ENCODE results near the gene KRTAP19-3. TPM values are rescaled to one million over a fixed set of nuclear protein-coding genes. Genes with fewer than 3 reads are reported as not detected.
"Not testable (repeated sequence)": the region's sequence is repeated elsewhere in the genome, so short reads cannot be mapped to it uniquely, and the experiment has no call there.

The KRTAP19-3 gene
- not detected for polyA plus RNA-seq (ENCODE audit: insufficient read length in 12 of 12)
- long read RNA-seq, donor 1, result 0 reads
- long read RNA-seq, donor 2, result 0 reads
- long read RNA-seq, donor 3, result 0 reads
- long read RNA-seq, donor 4, result 0 reads
- long read RNA-seq, donor 5, result 0 reads
- long read RNA-seq, donor 6, result 0 reads
- long read RNA-seq, donor 7, result 0 reads
- long read RNA-seq, donor 8, result 0 reads
- long read RNA-seq, donor 9, result 0 reads
- long read RNA-seq, donor 10, result 0 reads
- long read RNA-seq, donor 11, result 0 reads

- no peak for DNase-seq
These were observed at the start of gene KRTAP19-3 for GRCh38 chr21:30491963-30492428. Gene KRTAP19-3, minus strand, starts transcription at chr21:30492013. Its CDS starts 56 bp downstream, at chr21:30491957.

- DNase-seq, result no peak
These were observed 27.1 kb upstream of the KRTAP19-3 start for GRCh38 chr21:30518876-30519275.

DNA sequence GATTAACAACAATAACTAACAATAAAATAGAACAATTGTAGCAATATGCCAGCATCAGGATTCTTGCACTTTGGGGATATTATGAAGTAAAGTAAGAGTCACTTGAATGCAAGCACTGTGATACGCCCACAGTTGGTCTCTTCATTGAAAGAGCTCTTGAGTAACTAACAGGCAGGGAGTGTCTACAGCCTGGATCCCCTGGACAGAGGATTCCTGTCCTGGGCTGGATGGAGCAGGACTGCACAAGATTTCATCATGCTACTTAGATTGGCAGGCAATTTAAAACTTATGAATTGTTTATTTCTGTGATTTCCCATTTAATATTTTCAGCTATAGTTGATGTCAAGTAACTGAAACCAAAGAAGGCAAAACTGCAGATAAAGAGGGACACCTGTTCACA, 23.9 kb upstream of the KRTAP19-3 start:
- no peak for DNase-seq

- DNase-seq, result not testable (repeated sequence)
These were observed 13.9 kb upstream of the KRTAP19-3 start for GRCh38 chr21:30505621-30506205.

GRCh38 chr21:30502041-30502440, 10.2 kb upstream of the KRTAP19-3 start, which contains the start of gene KRTAP19-5:
Gene KRTAP19-5, minus strand, starts transcription at chr21:30502141. Its CDS starts 51 bp downstream, at chr21:30502090.
- no peak for DNase-seq

GRCh38 chr21:30497065-30497464, 5.3 kb upstream of the KRTAP19-3 start, which contains the start of gene KRTAP19-4:
Gene KRTAP19-4, minus strand, starts transcription at chr21:30497165. Its CDS starts 55 bp downstream, at chr21:30497110.
- no peak for DNase-seq

- no peak for DNase-seq
These were observed 4.5 kb downstream of the KRTAP19-3 start, which contains the start of gene KRTAP19-2 for GRCh38 chr21:30487336-30487735. Gene KRTAP19-2, minus strand, starts transcription at chr21:30487436. Its CDS starts 88 bp downstream, at chr21:30487348.

DNA sequence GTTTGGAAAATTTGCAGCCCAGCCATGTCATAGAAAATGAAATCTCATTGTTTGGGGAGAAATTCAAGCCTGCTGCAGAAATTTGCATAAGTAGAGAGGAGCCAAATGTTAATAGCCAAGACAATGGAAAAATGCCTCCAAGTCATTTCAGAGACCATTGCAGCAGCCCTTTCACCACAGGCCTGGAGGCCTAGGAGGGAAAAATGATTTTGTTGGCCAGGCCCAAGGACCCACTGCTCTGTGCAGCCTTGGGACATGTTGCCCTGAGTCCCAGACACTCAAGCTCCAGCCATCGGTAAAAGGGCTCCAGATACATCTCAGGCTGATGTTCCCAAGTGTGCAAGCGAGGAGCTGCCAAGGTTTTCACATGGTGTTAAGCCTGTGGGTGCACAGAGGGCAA, 5.6 kb downstream of the KRTAP19-3 start:
- no peak for DNase-seq

- DNase-seq, result no peak
These were observed 9.7 kb downstream of the KRTAP19-3 start for GRCh38 chr21:30482130-30482529.

DNA sequence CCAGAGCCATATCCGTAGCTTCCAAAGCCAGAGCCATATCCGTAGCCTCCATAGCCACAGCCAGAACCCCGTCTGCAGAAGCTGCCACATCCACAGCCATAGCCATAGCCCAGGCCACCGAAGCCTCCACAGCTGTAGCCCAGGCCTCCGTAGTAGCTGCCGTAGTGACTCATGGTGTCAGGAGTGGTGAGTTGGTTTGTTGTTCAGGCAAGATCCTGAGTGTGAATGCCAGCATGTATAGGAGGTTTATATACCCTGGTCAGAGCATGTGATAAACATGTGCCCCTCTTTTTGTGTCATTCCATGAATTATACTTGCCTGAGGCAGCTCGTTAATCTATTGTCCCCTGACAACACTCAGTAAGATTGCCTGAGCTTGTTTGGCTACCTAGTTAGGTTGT, 11.7 kb downstream of the KRTAP19-3 start, which contains the start of gene KRTAP19-1:
TSS of gene KRTAP19-1 (minus strand) at position 223 of the 400 bp plus-strand sequence. CDS start at position 173, 50 bp downstream.
- DNase-seq, result no peak

DNA sequence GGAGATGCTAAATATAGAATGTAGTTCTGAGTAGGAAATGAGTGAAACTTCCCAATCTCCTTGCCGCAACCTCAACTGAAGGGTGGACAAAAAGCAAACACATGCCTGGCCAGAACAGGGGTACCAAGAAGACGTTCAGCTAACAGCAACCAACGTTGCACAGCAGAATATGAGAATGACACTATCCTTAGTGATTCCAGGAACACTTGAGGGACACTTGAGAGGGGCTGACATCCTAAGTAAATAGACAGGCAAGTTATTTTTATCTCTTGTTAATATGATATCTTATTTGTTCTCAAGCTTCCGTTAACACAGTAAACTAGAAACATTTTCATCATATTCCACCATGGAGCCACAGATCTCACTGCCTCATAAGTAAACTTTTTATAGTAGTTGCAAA, 12.6 kb downstream of the KRTAP19-3 start:
- no peak for DNase-seq

DNA sequence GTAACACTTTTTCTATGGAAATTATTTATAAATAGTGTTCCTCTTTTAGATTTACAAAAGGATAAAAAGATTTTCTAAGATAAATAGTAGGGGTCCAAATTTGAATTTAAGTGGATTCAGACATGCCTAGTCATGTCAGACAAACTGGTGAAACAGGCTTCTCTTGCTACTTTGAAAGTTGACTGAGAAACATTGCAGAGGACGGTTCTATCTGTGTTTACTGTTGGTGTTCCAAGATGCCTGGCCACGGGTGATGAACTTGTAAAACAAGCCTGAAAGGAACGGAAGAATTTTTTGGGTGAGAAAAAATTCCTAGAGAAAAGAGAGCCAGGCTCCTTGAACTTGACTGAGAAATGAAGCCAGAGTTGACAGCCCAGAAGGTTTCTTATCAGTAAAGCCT, 13.8 kb downstream of the KRTAP19-3 start:
- no peak for DNase-seq

- no peak for DNase-seq
These were observed 22.7 kb downstream of the KRTAP19-3 start for GRCh38 chr21:30468900-30469714.

GRCh38 chr21:30463713-30464112, 28.1 kb downstream of the KRTAP19-3 start:
- no peak for DNase-seq

- no peak for DNase-seq
These were observed 43.3 kb downstream of the KRTAP19-3 start for GRCh38 chr21:30448514-30448913.

DNA sequence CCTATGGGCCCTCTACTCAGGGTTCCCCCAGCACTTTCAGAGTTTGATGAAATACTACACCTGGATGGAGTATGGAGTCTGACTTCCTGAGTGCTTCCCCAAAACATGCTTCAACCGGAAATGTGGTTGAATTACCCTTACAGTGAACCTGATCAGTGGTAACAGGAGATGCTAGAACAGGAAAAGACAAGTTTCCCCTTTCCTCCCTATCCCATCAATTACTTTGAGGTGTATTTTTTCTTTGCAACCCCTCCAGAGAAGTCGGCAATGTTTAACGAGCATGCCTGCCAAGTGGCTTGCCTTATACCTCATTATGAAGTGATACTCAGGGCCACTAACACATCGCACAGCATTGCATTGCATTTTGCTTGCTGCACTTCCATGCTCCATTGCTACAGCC, 44.8 kb downstream of the KRTAP19-3 start:
- no peak for DNase-seq

DNA sequence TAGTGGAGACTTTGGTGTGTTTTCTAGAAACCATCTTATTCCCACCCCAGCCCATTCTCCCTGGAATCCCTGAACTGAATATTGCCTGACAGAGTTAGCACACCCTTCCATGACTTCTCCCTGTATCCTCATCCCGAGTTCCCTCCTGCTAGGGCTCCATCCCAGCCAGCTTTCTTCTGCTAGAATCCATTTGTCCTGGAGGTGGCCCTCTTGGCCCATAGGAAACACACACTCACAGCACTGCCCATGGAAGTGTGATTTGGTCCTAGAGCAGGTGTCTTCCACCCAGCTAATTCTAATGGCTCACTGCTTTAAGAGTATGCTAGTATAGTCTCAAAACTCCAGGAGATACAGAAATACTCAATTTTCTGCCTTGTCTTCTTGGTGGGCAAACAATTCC, 47.6 kb downstream of the KRTAP19-3 start:
- DNase-seq, result no peak

GRCh38 chr21:30443226-30443625, 48.6 kb downstream of the KRTAP19-3 start:
- DNase-seq, result no peak

Measured in muscle of arm (tissue), 14 donors.